Liver (tissue), 9 donors: ENCODE data around the gene GM2A. TPM values are rescaled to one million over a fixed set of nuclear protein-coding genes. Genes with fewer than 3 reads are reported as not detected.
"Not testable (repeated sequence)": the region's sequence is repeated elsewhere in the genome, so short reads cannot be mapped to it uniquely, and the experiment has no call there.

Source experiments
- DNase-seq: peaks from one replicate; pipeline ENCODE4 v3.0.0-alpha.2; 2017; ENCODE audit warnings: low spot score
- H3K27ac ChIP-seq, 2 donors: one replicate each; pipeline ENCODE4 v1.7.0; 2013; ENCODE audit warnings: inconsistent platforms in 2 of 2, low read length in 2 of 2, control low read depth in 1 of 2, low read depth in 1 of 2, mild to moderate bottlenecking in 1 of 2
- H3K27me3 ChIP-seq, 4 donors: one replicate each; pipeline versions ENCODE4 v1.6.1 to v1.7.0; 2013; ENCODE audit warnings: low read length in 3 of 4, inconsistent platforms in 1 of 4, mild to moderate bottlenecking in 1 of 4, moderate library complexity in 1 of 4; ENCODE audit not compliant: control insufficient read depth in 4 of 4, insufficient read depth in 4 of 4
- H3K36me3 ChIP-seq, 4 donors: one replicate each; pipeline versions ENCODE4 v1.6.1 to v1.7.0; 2013; ENCODE audit warnings: low read length in 3 of 4, mild to moderate bottlenecking in 3 of 4, low read depth in 1 of 4, moderate library complexity in 1 of 4; ENCODE audit not compliant: control insufficient read depth in 4 of 4, insufficient read depth in 3 of 4
- H3K4me1 ChIP-seq, 4 donors: one replicate each; pipeline versions ENCODE4 v1.6.1 to v1.7.0; 2013; ENCODE audit warnings: low read length in 3 of 4, mild to moderate bottlenecking in 3 of 4, moderate library complexity in 1 of 4; ENCODE audit not compliant: control insufficient read depth in 4 of 4, insufficient read depth in 4 of 4
- H3K4me3 ChIP-seq, 3 donors: one replicate each; pipeline versions ENCODE4 v1.6.1 to v1.7.0; 2013; ENCODE audit warnings: low read length in 3 of 3, control low read depth in 1 of 3, low read depth in 1 of 3, mild to moderate bottlenecking in 1 of 3
- H3K9ac ChIP-seq, 2 donors: one replicate each; pipeline ENCODE4 v1.7.0; 2013; ENCODE audit warnings: low read length in 2 of 2, mild to moderate bottlenecking in 2 of 2, moderate library complexity in 2 of 2, control low read depth in 1 of 2, low read depth in 1 of 2
- H3K9me3 ChIP-seq, 4 donors: one replicate each; pipeline versions ENCODE4 v1.6.1 to v1.7.0; 2013; ENCODE audit warnings: low read length in 3 of 4; ENCODE audit not compliant: control insufficient read depth in 4 of 4
- ATF3 ChIP-seq: IDR thresholded peaks from 2 replicates; pipeline ENCODE4 v1.6.1; 2016; ENCODE audit warnings: antibody characterized with exemption
- CTCF ChIP-seq: fragments of 150-350 bp; IDR thresholded peaks from 2 replicates; pipeline ENCODE4 v1.5.1; 2017; ENCODE audit warnings: improper control_type of control experiment, low read depth, low read length; ENCODE audit not compliant: missing input control
- EGR1 ChIP-seq, 2 donors: IDR thresholded peaks; 2 replicates each; pipeline ENCODE4 v1.6.1; 2016 to 2018; ENCODE audit warnings: antibody characterized with exemption in 2 of 2, low read depth in 2 of 2
- FOXA2 ChIP-seq: IDR thresholded peaks from 2 replicates; pipeline ENCODE4 v1.6.1; 2016; ENCODE audit warnings: antibody characterized with exemption
- GABPA ChIP-seq, 2 donors: IDR thresholded peaks in 1 of 2; conservative IDR thresholded peaks in 1 of 2; 2 replicates each; pipeline ENCODE4 v1.6.1; 2016; ENCODE audit warnings: antibody characterized with exemption in 2 of 2, mild to moderate bottlenecking in 1 of 2, moderate library complexity in 1 of 2
- HNF4A ChIP-seq, 2 donors: conservative IDR thresholded peaks; 2 replicates each; pipeline ENCODE4 v1.6.1; 2016; ENCODE audit warnings: antibody characterized with exemption in 2 of 2, mild to moderate bottlenecking in 2 of 2
- HNF4G ChIP-seq: IDR thresholded peaks from 2 replicates; pipeline ENCODE4 v1.6.1; 2016; ENCODE audit warnings: antibody characterized with exemption
- JUND ChIP-seq, 2 donors: IDR thresholded peaks; 2 replicates each; pipeline ENCODE4 v1.6.1; 2016; ENCODE audit warnings: antibody characterized with exemption in 2 of 2
- MAX ChIP-seq: IDR thresholded peaks from 2 replicates; pipeline ENCODE4 v1.6.1; 2016; ENCODE audit warnings: antibody characterized with exemption
- NR2F2 ChIP-seq: IDR thresholded peaks from 2 replicates; pipeline ENCODE4 v1.6.1; 2016; ENCODE audit warnings: antibody characterized with exemption
- RAD21 ChIP-seq, 2 donors: IDR thresholded peaks; 2 replicates each; pipeline ENCODE4 v1.6.1; 2016; ENCODE audit warnings: antibody characterized with exemption in 2 of 2, mild to moderate bottlenecking in 2 of 2
- RXRA ChIP-seq, 2 donors: IDR thresholded peaks; 2 replicates each; pipeline ENCODE4 v1.6.1; 2017 to 2018; ENCODE audit warnings: antibody characterized with exemption in 2 of 2, mild to moderate bottlenecking in 1 of 2
- TAF1 ChIP-seq: conservative IDR thresholded peaks from 2 replicates; pipeline ENCODE4 v1.6.1; 2016; ENCODE audit warnings: antibody characterized with exemption, mild to moderate bottlenecking
- YY1 ChIP-seq: IDR thresholded peaks from 2 replicates; pipeline ENCODE4 v1.6.1; 2016; ENCODE audit warnings: antibody characterized with exemption, mild to moderate bottlenecking
- ZBTB33 ChIP-seq: IDR thresholded peaks from 2 replicates; pipeline ENCODE4 v1.6.1; 2016; ENCODE audit warnings: antibody characterized with exemption
- WGBS: extraction: QIAGEN DNeasy Blood & Tissue Kit; methylation state at CpG from one replicate; pipeline ENCODE4 v1.1.7; 2013; 5-methylcytosine and 5-hydroxymethylcytosine counted together
- polyA plus RNA-seq, 2 donors: library from polyadenylated mRNA; stranded (reverse) in 1 of 2; unstranded in 1 of 2; fragments of 200-250 nt in 1 of 2; fragments of >200 nt in 1 of 2; fragmentation: Nextera tagmentation in 1 of 2; extraction: Ambion mirVana in 1 of 2; gene quantifications; one replicate each; pipeline versions ENCODE4 v1.2.1 to v1.2.3, GENCODE V29; 2013 to 2015
- total RNA-seq, 2 donors: library from RNA; depleted of rRNA; stranded (reverse); fragments of >200 nt; gene quantifications; one replicate each; pipeline ENCODE4 v1.2.3, GENCODE V29; 2014
- donor health status: healthy.
- donor health status: healthy.
- donor health status: healthy.
- donor health status: healthy.
- donor health status: healthy.

Gene GM2A
- total and polyA plus RNA-seq, 4 donors, result 4.1 to 14.5 (median 10.6) TPM

GRCh38 chr5:151253605-151253950, 593 bp downstream of the GM2A start (continued):
- TF ChIP-seq HNF4G (no peak), EGR1 (IDR thresholded peaks at IDR 0.05; ENCODE audit: low read depth in 2 of 2) (no peak), JUND (IDR thresholded peaks at IDR 0.05) (no peak), ZBTB33 (no peak), GABPA (IDR thresholded peaks at IDR 0.05 in 1 of 2, conservative IDR thresholded peaks at IDR 0.05 in 1 of 2) (no peak), HNF4A (conservative IDR thresholded peaks at IDR 0.05) (no peak), YY1 (no peak), RAD21 (IDR thresholded peaks at IDR 0.05) (no peak), TAF1 (no peak)

GRCh38 chr5:151254556-151254955, 1.6 kb downstream of the GM2A start:
- Histone ChIP-seq H3K4me3 (no peak overlapping the region), H3K4me1 (peaks cover 2 to 32% (median 23%) of the 10 kb centered on the region in 4 donors), H3K9ac (no peak overlapping the region), H3K36me3 (no peaks in the 10 kb centered on the region), H3K27ac (no peak overlapping the region), H3K27me3 (no peaks in the 10 kb centered on the region), H3K9me3 (no peaks in the 10 kb centered on the region)
- TF ChIP-seq RXRA (IDR thresholded peaks at IDR 0.05) (no peak), JUND (IDR thresholded peaks at IDR 0.05) (no peak), ATF3 (no peak), MAX (no peak), CTCF (no peak), TAF1 (no peak), RAD21 (IDR thresholded peaks at IDR 0.05) (no peak), NR2F2 (no peak), FOXA2 (no peak)
- 77% methylated on average over 1 of the region's 1 CpG for WGBS
- no peak for DNase-seq

- over 99% methylated on average over 5 of the region's 5 CpGs for WGBS
- H3K9ac ChIP-seq, H3K27ac ChIP-seq, H3K4me3 ChIP-seq, H3K27me3 ChIP-seq, DNase-seq, H3K36me3 ChIP-seq, H3K9me3 ChIP-seq: not testable (repeated sequence)
- peaks cover 0 to 30% (median 21%) of the 10 kb centered on the region in 4 donors for H3K4me1 ChIP-seq
These were observed 2.0 kb downstream of the GM2A start for GRCh38 chr5:151254990-151255389.
